ENCODE data around the gene RNASEH2B. TPM values are rescaled to one million over a fixed set of nuclear protein-coding genes. Genes with fewer than 3 reads are reported as not detected.

RNASEH2B gene
- total RNA-seq, 1 donor from 2014 or later, result 60.5 TPM

GRCh38 chr13:50928102-50928501 is 18.5 kb downstream of the RNASEH2B start:
- DNase-seq (ENCODE audit: low spot score in 2 of 2), result no peak
- intact Hi-C loops (cut with DNase I), result no loop called here
- Histone ChIP-seq H3K27me3 (no peaks in the 10 kb centered on the region), H3K27ac (no peak overlapping the region), H3K9me3 (peaks cover 18 to 27% of the 10 kb centered on the region in 2 donors), H3K4me3 (no peak overlapping the region), H3K4me1 (no peaks in the 10 kb centered on the region), H3K36me3 (peaks cover 5 to 11% of the 10 kb centered on the region in 2 donors)
- TF ChIP-seq CTCF (IDR thresholded peaks at IDR 0.05), result no peak

GRCh38 chr13:50928659-50929462 is 19.3 kb downstream of the RNASEH2B start:
- no peak overlapping the region for H3K27ac ChIP-seq
- peaks cover 10 to 20% of the 10 kb centered on the region in 2 donors for H3K9me3 ChIP-seq
- no peak overlapping the region for H3K4me3 ChIP-seq
- H3K27me3 ChIP-seq, result no peaks in the 10 kb centered on the region
- no peaks in the 10 kb centered on the region for H3K4me1 ChIP-seq
- no peak for DNase-seq (ENCODE audit: low spot score in 2 of 2)
- peaks cover 5 to 13% of the 10 kb centered on the region in 2 donors for H3K36me3 ChIP-seq
- intact Hi-C loops (cut with DNase I), result no loop called here
- no peak for TF ChIP-seq CTCF (IDR thresholded peaks at IDR 0.05)

- Histone ChIP-seq H3K27ac (no peak overlapping the region), H3K4me3 (no peak overlapping the region), H3K36me3 (peaks cover 19 to 25% of the 10 kb centered on the region in 2 donors), H3K9me3 (no peaks in the 10 kb centered on the region), H3K27me3 (no peaks in the 10 kb centered on the region), H3K4me1 (no peaks in the 10 kb centered on the region)
- intact Hi-C loops (cut with DNase I), result no loop called here
- DNase-seq (ENCODE audit: low spot score in 2 of 2), result no peak
- no peak for TF ChIP-seq CTCF (IDR thresholded peaks at IDR 0.05)
These were observed 22.5 kb downstream of the RNASEH2B start for GRCh38 chr13:50932091-50932490.

- no peak overlapping the region for H3K27ac ChIP-seq
- no peaks in the 10 kb centered on the region for H3K27me3 ChIP-seq
- no peak overlapping the region for H3K4me3 ChIP-seq
- no peak for TF ChIP-seq CTCF (IDR thresholded peaks at IDR 0.05)
- peaks cover 24 to 29% of the 10 kb centered on the region in 2 donors for H3K36me3 ChIP-seq
- DNase-seq (ENCODE audit: low spot score in 2 of 2), result no peak
- no peaks in the 10 kb centered on the region for H3K9me3 ChIP-seq
- intact Hi-C loops (cut with DNase I), result no loop called here
- no peaks in the 10 kb centered on the region for H3K4me1 ChIP-seq
These were observed 25.3 kb downstream of the RNASEH2B start for GRCh38 chr13:50934735-50935435.

GRCh38 chr13:50936679-50937078 is 27.1 kb downstream of the RNASEH2B start:
- Histone ChIP-seq H3K36me3 (peaks cover 24 to 30% of the 10 kb centered on the region in 2 donors), H3K27ac (no peak overlapping the region), H3K9me3 (no peaks in the 10 kb centered on the region), H3K4me3 (no peak overlapping the region), H3K27me3 (no peaks in the 10 kb centered on the region), H3K4me1 (no peaks in the 10 kb centered on the region)
- TF ChIP-seq CTCF (IDR thresholded peaks at IDR 0.05), result no peak
- intact Hi-C loops (cut with DNase I), result no loop called here
- no peak for DNase-seq (ENCODE audit: low spot score in 2 of 2)
